IMR-90 (cell line): ENCODE measurements around the gene NMT1. TPM values are rescaled to one million over a fixed set of nuclear protein-coding genes. Genes with fewer than 3 reads are reported as not detected.

Experiments
- ATAC-seq: fragments of 200-7000 bp; cut with Tn5 transposase; 2 replicates; pipeline ENCODE4 v1.9.1; 2020; ENCODE audit warnings: low read depth, mild to moderate bottlenecking, moderate library complexity
- BruUV-seq: library from RNA; stranded (reverse); fragments of 400-500 nt; replicated peaks from 2 replicates; lab custom pipeline; 2021; lab: Mats Ljungman, UMichigan
- CTCF ChIA-PET: fragments of 300-600 bp; formaldehyde crosslinking; extraction: SDS; loops from one replicate; lab custom pipeline; 2021; ENCODE audit warnings: antibody characterized with exemption; lab: Yijun Ruan, JAX
- POLR2A ChIA-PET: fragments of 300-600 bp; sonication (Branson Sonifier 250); formaldehyde crosslinking; loops from one replicate; lab custom pipeline; 2022; ENCODE audit warnings: antibody characterized with exemption; ENCODE audit not compliant: unreplicated experiment; lab: Charles Lee
- DNase-seq: peaks from one replicate; pipeline ENCODE4 v3.0.0; 2013
- H2AFZ ChIP-seq: replicated peaks from 2 replicates; pipeline ENCODE3; 2013; ENCODE audit warnings: low read length, mild to moderate bottlenecking; ENCODE audit not compliant: poor library complexity
- H2AK5ac ChIP-seq: 2 replicates; pipeline ENCODE4 v1.6.1; 2013; ENCODE audit warnings: low read depth, low read length, inconsistent platforms
- H2AK9ac ChIP-seq: replicated peaks from 2 replicates; pipeline ENCODE3; 2013; ENCODE audit warnings: mild to moderate bottlenecking, low read depth, low read length, moderate library complexity; ENCODE audit not compliant: poor library complexity
- H2BK120ac ChIP-seq: 2 replicates; pipeline ENCODE4 v1.6.1; 2013; ENCODE audit warnings: low read depth, low read length, inconsistent platforms
- H2BK15ac ChIP-seq: 3 replicates; pipeline ENCODE4 v1.6.1; 2013; ENCODE audit warnings: low read depth, low read length, inconsistent platforms
- H2BK20ac ChIP-seq: 2 replicates; pipeline ENCODE4 v1.6.1; 2013; ENCODE audit warnings: low read depth, mild to moderate bottlenecking, inconsistent platforms, low read length, moderate library complexity
- H2BK5ac ChIP-seq: 2 replicates; pipeline ENCODE4 v1.6.1; 2013; ENCODE audit warnings: mild to moderate bottlenecking, low read depth, low read length, inconsistent platforms; ENCODE audit not compliant: poor library complexity, severe bottlenecking
- H3K14ac ChIP-seq: replicated peaks from 2 replicates; pipeline ENCODE4 v1.6.1; 2013; ENCODE audit warnings: low read depth, low read length, inconsistent platforms
- H3K18ac ChIP-seq: 2 replicates; pipeline ENCODE4 v1.6.1; 2013; ENCODE audit warnings: low read depth, low read length, control low read depth
- H3K23ac ChIP-seq: 2 replicates; pipeline ENCODE4 v1.6.1; 2013; ENCODE audit warnings: low read depth, low read length, inconsistent platforms
- H3K27ac ChIP-seq: 2 replicates; pipeline ENCODE4 v1.5.1; 2013; ENCODE audit warnings: mild to moderate bottlenecking, control low read depth, low read length; ENCODE audit not compliant: insufficient read depth
- H3K27me3 ChIP-seq: 2 replicates; pipeline ENCODE4 v1.6.1; 2013; ENCODE audit warnings: low read length; ENCODE audit not compliant: control insufficient read depth, insufficient read depth
- H3K36me3 ChIP-seq: 2 replicates; pipeline ENCODE4 v1.6.1; 2013; ENCODE audit warnings: low read length, mixed read lengths; ENCODE audit not compliant: control insufficient read depth, insufficient read depth
- H3K4ac ChIP-seq: 2 replicates; pipeline ENCODE4 v1.6.1; 2013; ENCODE audit warnings: low read depth, low read length, inconsistent platforms
- H3K4me1 ChIP-seq: 2 replicates; pipeline ENCODE4 v1.6.1; 2013; ENCODE audit warnings: low read length, mixed read lengths; ENCODE audit not compliant: control insufficient read depth, insufficient read depth
- H3K4me2 ChIP-seq: 2 replicates; pipeline ENCODE4 v1.6.1; 2013; ENCODE audit warnings: low read depth, mild to moderate bottlenecking, control low read depth, low read length, moderate library complexity
- H3K4me3 ChIP-seq: 2 replicates; pipeline ENCODE4 v1.5.1; 2013; ENCODE audit warnings: low read depth, mild to moderate bottlenecking, control low read depth, low read length, moderate library complexity; ENCODE audit not compliant: insufficient read depth
- H3K56ac ChIP-seq: 2 replicates; pipeline ENCODE4 v1.6.1; 2013; ENCODE audit warnings: low read length, inconsistent platforms; ENCODE audit not compliant: insufficient read depth; ENCODE audit errors: extremely low read depth
- H3K79me1 ChIP-seq, 2 experiments: 2 replicates each; pipeline ENCODE4 v1.6.1; 2013; ENCODE audit warnings: low read length in 2 of 2, inconsistent platforms in 1 of 2, low read depth in 1 of 2
- H3K9ac ChIP-seq: 2 replicates; pipeline ENCODE4 v1.6.1; 2013; ENCODE audit warnings: low read depth, low read length, control low read depth
- H3K9me1 ChIP-seq: 2 replicates; pipeline ENCODE4 v1.6.1; 2013; ENCODE audit warnings: low read length, inconsistent platforms; ENCODE audit not compliant: insufficient read depth
- H3K9me3 ChIP-seq: 2 replicates; pipeline ENCODE4 v1.6.1; 2013; ENCODE audit warnings: low read length; ENCODE audit not compliant: control insufficient read depth, insufficient read depth
- H4K20me1 ChIP-seq: 2 replicates; pipeline ENCODE4 v1.6.1; 2013; ENCODE audit warnings: low read length, inconsistent platforms; ENCODE audit not compliant: insufficient read depth
- H4K5ac ChIP-seq: 2 replicates; pipeline ENCODE4 v1.6.1; 2013; ENCODE audit warnings: mild to moderate bottlenecking, low read depth, low read length, control low read depth
- H4K8ac ChIP-seq, 2 experiments: 2 replicates each; pipeline ENCODE4 v1.6.1; 2013; ENCODE audit warnings: low read depth in 2 of 2, low read length in 2 of 2, control low read depth in 1 of 2, inconsistent platforms in 1 of 2
- H4K91ac ChIP-seq: 2 replicates; pipeline ENCODE4 v1.6.1; 2013; ENCODE audit warnings: low read depth, low read length, inconsistent platforms; ENCODE audit not compliant: insufficient read depth
- CEBPB ChIP-seq: IDR thresholded peaks from 2 replicates; pipeline ENCODE4 v1.6.1; 2012; ENCODE audit warnings: low read depth, low read length, improper control_type of control experiment
- MAFK ChIP-seq: IDR thresholded peaks from 2 replicates; pipeline ENCODE4 v1.6.1; 2012; ENCODE audit warnings: low read depth, low read length, improper control_type of control experiment
- MAZ ChIP-seq: IDR thresholded peaks from 2 replicates; pipeline ENCODE4 v1.6.1; 2012; ENCODE audit warnings: low read depth, mild to moderate bottlenecking, low read length, improper control_type of control experiment, moderate library complexity, borderline replicate concordance
- POLR2A ChIP-seq: IDR thresholded peaks from 2 replicates; pipeline ENCODE4 v1.6.1; 2012; ENCODE audit warnings: mild to moderate bottlenecking, low read depth, low read length
- SMC3 ChIP-seq: fragments of 150-350 bp; IDR thresholded peaks from 2 replicates; pipeline ENCODE4 v1.6.1; 2016; ENCODE audit warnings: low read depth, mild to moderate bottlenecking, antibody characterized with exemption, low read length, moderate library complexity
- WGBS, 2 experiments: methylation state at CpG; one replicate each; pipeline versions ENCODE4 v1.1.5 to v1.1.7; 2013; ENCODE audit warnings: missing lambda C conversion rate in 2 of 2; ENCODE audit not compliant: insufficient read length in 1 of 2; ENCODE audit errors: extremely low coverage in 2 of 2; 5-methylcytosine and 5-hydroxymethylcytosine counted together
- dilution Hi-C: fragments of 300-500 bp; cut with HindIII; formaldehyde crosslinking; loops from one replicate; pipeline ENCODE4 v1.14.3; 2018; ENCODE audit warnings: low sequenced_read_pairs; ENCODE audit not compliant: unreplicated experiment
- in situ Hi-C: fragments of 300-500 bp; cut with MboI; formaldehyde crosslinking; loops from 3 replicates; pipeline ENCODE4 v1.14.3; 2019; ENCODE audit warnings: low sequenced_read_pairs, inconsistent platforms, mixed read lengths
- intact Hi-C: fragments of 100-400 bp; cut with micrococcal nuclease; formaldehyde crosslinking; loops from 2 replicates; pipeline ENCODE4 v1.10.0; 2022
- polyA plus RNA-seq, 3 experiments: library from polyadenylated mRNA; depleted of rRNA; stranded (reverse); fragments of >200 nt; gene quantifications; 2 replicates each; pipeline ENCODE4 v1.2.3, GENCODE V29; 2012; ENCODE audit warnings: low replicate concordance in 1 of 3
- total RNA-seq: library from RNA; depleted of rRNA; stranded (reverse); fragments of >200 nt; gene quantifications from 2 replicates; pipeline ENCODE4 v1.2.3, GENCODE V29; 2012

Gene NMT1
- total and polyA plus RNA-seq, 2 of the 4 experiments (the other 2 are of a cell fraction), result 38.0 to 60.6 TPM

DNA sequence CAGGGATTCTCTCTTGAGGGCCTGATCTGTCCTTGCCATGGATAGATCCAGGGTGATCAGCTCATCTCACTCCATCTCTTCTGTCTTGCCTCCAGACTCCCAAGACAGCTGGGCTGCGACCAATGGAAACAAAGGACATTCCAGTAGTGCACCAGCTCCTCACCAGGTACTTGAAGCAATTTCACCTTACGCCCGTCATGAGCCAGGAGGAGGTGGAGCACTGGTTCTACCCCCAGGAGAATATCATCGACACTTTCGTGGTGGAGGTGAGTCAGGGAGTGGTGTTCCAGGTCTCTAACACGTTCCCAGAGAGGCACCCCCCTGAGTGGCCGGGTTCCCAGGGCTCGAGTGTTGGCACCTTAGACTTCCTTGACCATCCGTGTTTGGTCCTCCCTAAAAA, 41.7 kb downstream of the NMT1 start:
- intact Hi-C loops, result no loop called here
- H3K9me1 ChIP-seq, result no peaks in the 10 kb centered on the region
- H4K91ac ChIP-seq, result no peak overlapping the region
- H3K56ac ChIP-seq, result no peak overlapping the region
- POLR2A ChIA-PET, result no interaction called here
- H3K9ac ChIP-seq, result no peak overlapping the region
- no peak overlapping the region for H3K4ac ChIP-seq
- no peak overlapping the region for H2AFZ ChIP-seq
- DNase-seq (no peak), ATAC-seq (no peak)
- H3K4me1 ChIP-seq, result peaks cover 7% of the 10 kb centered on the region; the same call in 1 of the 2 replicates
- no peak overlapping the region for H3K23ac ChIP-seq
- H3K18ac ChIP-seq, result no peak overlapping the region
- in situ Hi-C loops, result no loop called here
- H3K14ac ChIP-seq, result no peak overlapping the region
- no peak overlapping the region for H4K5ac ChIP-seq
- no peak overlapping the region for H4K8ac ChIP-seq
- no peak for TF ChIP-seq SMC3
- no peak for TF ChIP-seq MAFK
- no peak for TF ChIP-seq MAZ
- TF ChIP-seq POLR2A, result no peak
- TF ChIP-seq CEBPB, result no peak
- WGBS, 2 experiments, result no CpG with 5 or more reads among the region's 9 CpGs
- peaks cover 11 to 55% of the 10 kb centered on the region in 2 experiments; a peak in 3 of 4 replicates for H3K79me1 ChIP-seq
- H2AK9ac ChIP-seq, result no peak overlapping the region
- no TSS peak for BruUV-seq
- H2BK120ac ChIP-seq, result no peak overlapping the region
- H2BK15ac ChIP-seq, result no peak overlapping the region
- dilution Hi-C loops, result no loop called here
- CTCF ChIA-PET, result no interaction called here
- H3K9me3 ChIP-seq, result no peaks in the 10 kb centered on the region
- H3K27ac ChIP-seq, result no peak overlapping the region
- H2AK5ac ChIP-seq, result no peak overlapping the region
- peaks cover 12% of the 10 kb centered on the region for H4K20me1 ChIP-seq
- H2BK20ac ChIP-seq, result no peak overlapping the region
- H3K4me2 ChIP-seq, result no peak overlapping the region
- H3K27me3 ChIP-seq, result no peaks in the 10 kb centered on the region
- no peak overlapping the region for H2BK5ac ChIP-seq
- H3K36me3 ChIP-seq, result peaks cover 84% of the 10 kb centered on the region
- H3K4me3 ChIP-seq, result no peak overlapping the region
